ENCODE results near the gene HPS1. TPM values are rescaled to one million over a fixed set of nuclear protein-coding genes. Genes with fewer than 3 reads are reported as not detected.

Gene HPS1
- total and polyA plus RNA-seq, 2 experiments from 2014 or later: 21.4 to 51.2 TPM

GRCh38 chr10:98402931-98403718, 43.6 kb downstream of the HPS1 start:
- H3K27me3 ChIP-seq (ENCODE audit: insufficient read depth): no peaks in the 10 kb centered on the region
- Mint-ChIP-seq H3K36me3 (ENCODE audit: low read depth) (no peaks in the 10 kb centered on the region; the same call in 2 of the 3 replicates), H3K4me3 (no peak overlapping the region), H3K27me3 (ENCODE audit: insufficient read depth, low read depth, poor library complexity) (peaks cover 4% of the 10 kb centered on the region), H3K4me1 (peaks cover 8% of the 10 kb centered on the region), H3K27ac (no peak overlapping the region), H3K9me3 (no peaks in the 10 kb centered on the region)
- H3K4me1 ChIP-seq (ENCODE audit: insufficient read depth): no peaks in the 10 kb centered on the region
- no peak overlapping the region for H3K4me3 ChIP-seq
- ATAC-seq (no peak), DNase-seq (ENCODE audit: low spot score) (no peak)
- H3K9me2 ChIP-seq (ENCODE audit: insufficient read depth): peaks cover 8% of the 10 kb centered on the region; the same call in 1 of the 2 replicates
- H3F3A ChIP-seq (replicated peaks; ENCODE audit: low read depth): no peaks in the 10 kb centered on the region
- no peaks in the 10 kb centered on the region for H4K20me1 ChIP-seq (replicated peaks; ENCODE audit: insufficient read depth)
- H3K36me3 ChIP-seq (ENCODE audit: insufficient read depth): no peaks in the 10 kb centered on the region
- H3K79me2 ChIP-seq (replicated peaks; ENCODE audit: insufficient read depth): no peaks in the 10 kb centered on the region
- H3K4me2 ChIP-seq: no peak overlapping the region
- no peak overlapping the region for H3K27ac ChIP-seq (ENCODE audit: low read depth)
- TF ChIP-seq ETS1 (IDR thresholded peaks at IDR 0.05) (no peak), POLR2AphosphoS5 (IDR thresholded peaks at IDR 0.05; ENCODE audit: low read depth) (no peak)
- TF ChIP-seq, protein P1, sequence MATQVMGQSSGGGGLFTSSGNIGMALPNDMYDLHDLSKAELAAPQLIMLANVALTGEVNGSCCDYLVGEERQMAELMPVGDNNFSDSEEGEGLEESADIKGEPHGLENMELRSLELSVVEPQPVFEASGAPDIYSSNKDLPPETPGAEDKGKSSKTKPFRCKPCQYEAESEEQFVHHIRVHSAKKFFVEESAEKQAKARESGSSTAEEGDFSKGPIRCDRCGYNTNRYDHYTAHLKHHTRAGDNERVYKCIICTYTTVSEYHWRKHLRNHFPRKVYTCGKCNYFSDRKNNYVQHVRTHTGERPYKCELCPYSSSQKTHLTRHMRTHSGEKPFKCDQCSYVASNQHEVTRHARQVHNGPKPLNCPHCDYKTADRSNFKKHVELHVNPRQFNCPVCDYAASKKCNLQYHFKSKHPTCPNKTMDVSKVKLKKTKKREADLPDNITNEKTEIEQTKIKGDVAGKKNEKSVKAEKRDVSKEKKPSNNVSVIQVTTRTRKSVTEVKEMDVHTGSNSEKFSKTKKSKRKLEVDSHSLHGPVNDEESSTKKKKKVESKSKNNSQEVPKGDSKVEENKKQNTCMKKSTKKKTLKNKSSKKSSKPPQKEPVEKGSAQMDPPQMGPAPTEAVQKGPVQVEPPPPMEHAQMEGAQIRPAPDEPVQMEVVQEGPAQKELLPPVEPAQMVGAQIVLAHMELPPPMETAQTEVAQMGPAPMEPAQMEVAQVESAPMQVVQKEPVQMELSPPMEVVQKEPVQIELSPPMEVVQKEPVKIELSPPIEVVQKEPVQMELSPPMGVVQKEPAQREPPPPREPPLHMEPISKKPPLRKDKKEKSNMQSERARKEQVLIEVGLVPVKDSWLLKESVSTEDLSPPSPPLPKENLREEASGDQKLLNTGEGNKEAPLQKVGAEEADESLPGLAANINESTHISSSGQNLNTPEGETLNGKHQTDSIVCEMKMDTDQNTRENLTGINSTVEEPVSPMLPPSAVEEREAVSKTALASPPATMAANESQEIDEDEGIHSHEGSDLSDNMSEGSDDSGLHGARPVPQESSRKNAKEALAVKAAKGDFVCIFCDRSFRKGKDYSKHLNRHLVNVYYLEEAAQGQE (IDR thresholded peaks at IDR 0.05; ENCODE audit: unreplicated experiment): no peak
- H2AFZ ChIP-seq: no peak overlapping the region

GRCh38 chr10:98402478-98402877, 44.3 kb downstream of the HPS1 start:
- Histone ChIP-seq H3K4me2 (no peak overlapping the region), H3F3A (replicated peaks; ENCODE audit: low read depth) (no peaks in the 10 kb centered on the region), H2AFZ (no peak overlapping the region), H3K79me2 (replicated peaks; ENCODE audit: insufficient read depth) (no peaks in the 10 kb centered on the region), H3K36me3 (ENCODE audit: insufficient read depth) (no peaks in the 10 kb centered on the region), H3K4me3 (no peak overlapping the region), H3K9me2 (ENCODE audit: insufficient read depth) (peaks cover 8% of the 10 kb centered on the region; the same call in 1 of the 2 replicates), H3K27ac (ENCODE audit: low read depth) (no peak overlapping the region), H3K4me1 (ENCODE audit: insufficient read depth) (no peaks in the 10 kb centered on the region), H4K20me1 (replicated peaks; ENCODE audit: insufficient read depth) (no peaks in the 10 kb centered on the region), H3K27me3 (ENCODE audit: insufficient read depth) (no peaks in the 10 kb centered on the region)
- Mint-ChIP-seq H3K27ac (no peak overlapping the region), H3K4me3 (no peak overlapping the region), H3K4me1 (peaks cover 8% of the 10 kb centered on the region), H3K9me3 (no peaks in the 10 kb centered on the region), H3K27me3 (ENCODE audit: insufficient read depth, low read depth, poor library complexity) (peaks cover 4% of the 10 kb centered on the region), H3K36me3 (ENCODE audit: low read depth) (no peaks in the 10 kb centered on the region; the same call in 2 of the 3 replicates)
- DNase-seq (ENCODE audit: low spot score) (no peak), ATAC-seq (no peak)
- TF ChIP-seq EZH2phosphoT487 (IDR thresholded peaks at IDR 0.05; ENCODE audit: unreplicated experiment) (no peak), NANOG (IDR thresholded peaks at IDR 0.05; ENCODE audit: borderline replicate concordance) (no peak), EZH2 (IDR thresholded peaks at IDR 0.05; ENCODE audit: low read depth, unreplicated experiment) (no peak), ZNF114 (CRISPR knock-in tag; IDR thresholded peaks at IDR 0.05) (no peak), ZNF462 (CRISPR knock-in tag; IDR thresholded peaks at IDR 0.05) (no peak)
